Endometrium (tissue), 2 donors: ENCODE data around the gene C4orf54.

Source experiments
- FAIRE-seq: peaks from 2 replicates; lab custom pipeline; 2012; peaks lifted over from hg19 to GRCh38; lab: Jason Lieb, UNC
- donor health status: control.
- donor health status: control.

Gene C4orf54

DNA sequence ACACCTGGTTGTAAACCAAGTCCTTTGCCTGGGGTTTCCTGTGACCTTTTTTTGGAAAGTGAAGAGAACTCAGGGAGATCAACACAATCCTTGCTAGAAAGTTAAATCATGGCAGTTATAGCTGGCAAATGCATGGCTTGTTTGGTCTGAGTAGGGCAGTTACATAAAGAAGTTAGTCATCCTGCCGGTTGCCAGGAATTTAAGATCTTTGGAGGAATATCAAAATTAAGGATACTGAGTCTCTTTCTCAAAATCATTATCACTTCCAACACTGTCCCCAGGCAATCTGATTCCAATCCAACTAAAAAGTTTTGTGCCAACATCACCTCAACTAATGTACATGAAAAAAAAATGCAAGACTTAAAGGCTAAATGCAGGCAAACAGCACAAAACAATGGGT, 40.3 kb downstream of the C4orf54 start:
- no peak for FAIRE-seq

DNA sequence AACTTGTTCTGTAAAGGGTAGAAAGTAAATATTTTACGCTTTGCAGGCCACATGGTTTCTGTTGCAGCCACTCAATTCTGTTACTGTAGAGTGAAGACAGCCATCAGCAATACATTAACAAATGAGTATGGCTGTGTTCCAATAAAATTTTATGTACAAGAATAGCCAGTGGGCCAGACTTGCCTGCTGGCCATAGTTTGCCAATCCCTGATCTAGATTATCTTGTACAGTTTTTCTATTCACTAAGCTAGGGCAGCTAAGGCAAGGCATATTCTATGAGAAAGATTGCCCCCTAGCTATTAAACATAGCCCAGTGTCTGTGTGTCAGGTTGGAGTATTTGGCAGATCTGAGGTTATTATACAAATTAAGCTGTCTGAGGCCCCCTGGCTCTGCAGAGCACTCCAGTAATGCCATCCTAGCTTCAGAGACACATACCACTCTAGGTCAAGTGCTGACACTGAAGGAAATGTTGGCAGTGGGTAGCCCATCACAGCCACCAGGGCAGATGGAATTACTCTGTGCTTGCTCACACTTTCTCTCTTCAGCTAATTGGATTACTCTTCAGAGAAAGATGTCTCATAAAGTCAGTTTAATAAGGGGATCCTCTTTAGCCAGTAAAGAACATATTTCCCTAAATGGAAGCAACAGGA, 42.3 kb downstream of the C4orf54 start:
- no peak for FAIRE-seq

DNA sequence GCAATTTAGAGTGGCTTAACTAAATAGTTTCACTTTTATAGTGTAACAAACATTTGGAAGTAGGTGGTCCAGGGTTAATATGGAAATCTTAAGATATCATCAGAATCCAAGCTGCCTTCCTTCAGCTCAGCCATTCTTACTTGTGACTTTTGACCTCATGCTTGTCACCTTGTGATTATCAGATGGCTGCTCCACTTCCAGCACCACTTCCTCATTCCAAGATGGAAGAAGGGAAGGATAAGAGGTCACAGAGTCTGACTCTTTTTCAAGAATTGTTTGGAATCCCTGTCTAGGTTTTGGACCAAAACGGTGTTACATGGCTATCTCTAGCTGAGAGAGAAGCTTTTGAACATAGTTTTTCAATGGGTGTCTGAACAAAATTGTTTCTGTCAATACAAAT, 43.1 kb downstream of the C4orf54 start:
- FAIRE-seq = no peak

DNA sequence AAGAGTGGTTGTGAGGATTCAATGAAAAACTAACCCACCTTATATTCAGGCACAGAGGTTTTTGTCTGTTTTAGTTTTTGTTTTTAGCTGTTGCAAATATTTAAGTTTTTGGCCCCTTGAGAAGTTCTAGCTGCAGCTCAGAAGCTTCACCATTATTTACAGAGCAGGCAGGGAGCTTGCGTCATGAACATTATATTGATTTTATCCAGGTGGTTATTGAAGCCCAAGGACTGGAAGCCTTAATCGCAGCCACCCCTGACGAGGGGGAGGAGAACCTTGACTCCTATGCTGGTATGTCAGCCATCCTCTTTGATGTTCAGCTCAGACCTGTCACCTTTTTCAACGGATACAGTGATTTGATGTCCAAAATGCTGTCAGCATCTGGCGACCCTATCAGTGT, 44.9 kb downstream of the C4orf54 start:
- FAIRE-seq = no peak

DNA sequence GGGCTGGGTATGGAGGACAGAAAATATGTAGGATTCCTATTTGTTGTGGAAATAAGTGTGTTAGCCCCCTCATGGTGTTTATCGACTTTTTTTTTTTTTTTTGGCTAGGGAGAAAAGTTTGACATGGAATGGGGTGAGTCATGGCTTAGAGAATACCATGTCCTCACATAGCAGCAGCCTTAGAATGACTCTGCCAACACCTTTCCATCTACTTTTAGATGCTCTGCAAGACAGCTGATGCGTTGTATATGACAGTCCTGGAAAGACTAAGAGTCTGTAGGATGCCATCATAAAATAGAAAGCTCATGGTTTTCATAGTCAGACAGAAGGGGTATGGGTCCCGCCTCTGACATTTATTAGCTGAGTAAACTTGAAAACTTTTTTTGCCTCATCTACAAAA, 45.3 kb downstream of the C4orf54 start:
- FAIRE-seq = no peak

DNA sequence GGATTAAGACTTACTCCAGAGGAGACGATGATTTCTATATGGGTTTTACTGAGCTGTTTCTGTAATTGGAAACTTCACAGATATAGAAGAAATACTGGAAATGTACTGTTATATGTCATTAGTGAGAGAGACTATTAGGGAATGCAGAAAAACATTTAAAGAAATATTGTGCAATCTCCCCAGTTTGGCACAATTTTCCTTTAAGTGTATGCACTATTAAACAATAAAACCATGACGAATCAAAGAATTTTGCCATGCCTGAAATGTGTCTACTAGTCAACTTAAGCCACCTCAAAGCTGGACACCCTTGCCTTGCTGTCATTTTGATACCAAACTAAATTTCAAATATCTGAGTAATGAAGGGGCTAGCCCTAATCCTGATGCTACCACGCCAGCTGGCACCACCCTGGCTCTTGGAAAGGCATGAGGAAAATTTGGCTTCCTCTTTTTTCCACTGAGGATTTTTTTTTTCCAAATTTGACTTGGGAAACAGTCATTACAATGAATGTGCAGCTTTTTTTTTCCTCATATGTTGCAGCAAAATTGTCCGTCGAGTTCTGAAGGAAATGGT, 46.9 kb downstream of the C4orf54 start:
- FAIRE-seq = no peak

DNA sequence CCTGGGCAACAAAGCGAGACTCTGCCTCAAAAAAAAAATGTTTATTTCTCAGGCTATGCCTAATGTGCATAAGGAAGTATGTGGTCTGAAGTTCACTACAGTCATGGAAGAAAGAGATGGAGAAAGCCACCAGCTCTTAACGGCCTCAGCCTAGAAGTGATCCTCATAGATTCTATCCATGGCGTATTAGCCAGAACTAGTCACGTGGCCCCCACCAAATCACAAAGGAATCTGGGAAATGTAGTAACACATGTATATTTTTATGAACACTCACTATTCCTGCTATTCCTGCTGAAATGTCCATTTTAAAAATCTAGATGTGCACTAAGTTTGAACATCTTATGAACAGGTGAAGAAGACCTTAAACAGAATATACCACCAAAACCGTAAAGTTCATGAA, 49.2 kb downstream of the C4orf54 start:
- no peak for FAIRE-seq
